GM12892 (cell line): ENCODE data around the gene LRRC18.

ENCODE experiments used
- POLR2A ChIP-seq: IDR thresholded peaks from 2 replicates; pipeline ENCODE4 v1.6.1; 2011; ENCODE audit warnings: low read depth, low read length, control low read depth
- POLR2AphosphoS5 ChIP-seq: IDR thresholded peaks from 2 replicates; pipeline ENCODE4 v1.6.1; 2011; ENCODE audit warnings: low read depth, low read length, control low read depth

DNA sequence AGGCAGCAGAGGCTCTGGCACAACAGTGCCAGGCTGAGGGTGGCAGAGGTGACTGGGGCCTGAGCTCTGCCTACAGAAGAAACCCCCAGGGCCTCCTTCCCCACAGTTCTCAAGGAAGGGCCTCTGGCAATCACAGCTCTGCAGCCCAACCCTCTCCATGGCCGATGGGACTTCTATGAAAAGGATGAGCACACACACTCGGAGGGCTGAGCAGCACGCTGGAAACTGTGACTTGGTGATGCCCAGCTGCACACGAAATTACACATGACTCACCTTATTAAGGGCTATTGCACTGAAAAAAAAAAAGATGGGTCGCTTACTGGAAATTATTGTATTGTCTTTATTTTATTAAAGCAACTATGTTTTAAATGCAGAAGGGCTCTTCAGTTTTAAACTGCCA is 42.9 kb upstream of the LRRC18 start:
- TF ChIP-seq POLR2A (no peak), POLR2AphosphoS5 (no peak)
